Kidney epithelial cell (primary cell): ENCODE results near the gene C4orf36. TPM values are rescaled to one million over a fixed set of nuclear protein-coding genes. Genes with fewer than 3 reads are reported as not detected.

Experiments
- DNase-seq: peaks from one replicate; pipeline ENCODE4 v3.0.0-alpha.2; 2010; ENCODE audit warnings: low read depth
- H3K27me3 ChIP-seq: 2 replicates; pipeline ENCODE4 v1.6.0; 2011; ENCODE audit warnings: low read length; ENCODE audit not compliant: control insufficient read depth, insufficient read depth
- H3K36me3 ChIP-seq: 2 replicates; pipeline ENCODE4 v1.5.1; 2011; ENCODE audit warnings: low read length; ENCODE audit not compliant: control insufficient read depth, insufficient read depth
- H3K4me3 ChIP-seq: 2 replicates; pipeline ENCODE4 v1.5.1; 2011; ENCODE audit warnings: low read depth, mild to moderate bottlenecking, control low read depth, low read length
- total RNA-seq: library from RNA; depleted of rRNA; stranded (reverse); fragments of >200 nt; gene quantifications from 2 replicates; pipeline ENCODE4 v1.2.3, GENCODE V29; 2015
- TF ChIP-seq, protein P1 (sequence below): IDR thresholded peaks from 2 replicates; pipeline ENCODE4 v1.5.1; 2011; ENCODE audit warnings: mild to moderate bottlenecking, moderate library complexity, low read length, control low read depth, inconsistent platforms; ENCODE audit not compliant: insufficient read depth, poor library complexity, severe bottlenecking

The C4orf36 gene
- total RNA-seq, 1 donor from 2014 or later = 0.71 TPM

DNA sequence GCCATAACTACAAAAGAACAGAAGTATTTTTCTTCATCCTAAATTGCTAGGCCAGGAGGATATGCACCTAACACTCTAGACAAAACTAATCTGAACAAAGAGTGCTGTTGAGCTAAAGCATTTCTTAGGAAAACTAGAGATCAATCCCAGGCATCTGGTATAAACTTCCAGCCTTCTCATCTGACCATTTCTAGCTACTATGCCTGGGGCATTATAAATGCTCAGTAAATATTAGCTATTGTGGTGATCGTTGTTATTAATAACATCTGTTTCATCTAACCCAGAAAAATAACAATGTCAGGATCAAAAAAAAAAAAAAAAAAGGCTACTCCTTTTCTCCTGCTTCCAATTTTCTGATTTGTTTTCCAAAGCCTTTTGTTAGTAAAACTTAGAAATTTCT, 35.3 kb downstream of the C4orf36 start:
- H3K4me3 ChIP-seq = no peak overlapping the region
- no peaks in the 10 kb centered on the region for H3K27me3 ChIP-seq
- DNase-seq = no peak
- TF ChIP-seq, protein P1, sequence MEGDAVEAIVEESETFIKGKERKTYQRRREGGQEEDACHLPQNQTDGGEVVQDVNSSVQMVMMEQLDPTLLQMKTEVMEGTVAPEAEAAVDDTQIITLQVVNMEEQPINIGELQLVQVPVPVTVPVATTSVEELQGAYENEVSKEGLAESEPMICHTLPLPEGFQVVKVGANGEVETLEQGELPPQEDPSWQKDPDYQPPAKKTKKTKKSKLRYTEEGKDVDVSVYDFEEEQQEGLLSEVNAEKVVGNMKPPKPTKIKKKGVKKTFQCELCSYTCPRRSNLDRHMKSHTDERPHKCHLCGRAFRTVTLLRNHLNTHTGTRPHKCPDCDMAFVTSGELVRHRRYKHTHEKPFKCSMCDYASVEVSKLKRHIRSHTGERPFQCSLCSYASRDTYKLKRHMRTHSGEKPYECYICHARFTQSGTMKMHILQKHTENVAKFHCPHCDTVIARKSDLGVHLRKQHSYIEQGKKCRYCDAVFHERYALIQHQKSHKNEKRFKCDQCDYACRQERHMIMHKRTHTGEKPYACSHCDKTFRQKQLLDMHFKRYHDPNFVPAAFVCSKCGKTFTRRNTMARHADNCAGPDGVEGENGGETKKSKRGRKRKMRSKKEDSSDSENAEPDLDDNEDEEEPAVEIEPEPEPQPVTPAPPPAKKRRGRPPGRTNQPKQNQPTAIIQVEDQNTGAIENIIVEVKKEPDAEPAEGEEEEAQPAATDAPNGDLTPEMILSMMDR = no peak
- H3K36me3 ChIP-seq = no peaks in the 10 kb centered on the region

DNA sequence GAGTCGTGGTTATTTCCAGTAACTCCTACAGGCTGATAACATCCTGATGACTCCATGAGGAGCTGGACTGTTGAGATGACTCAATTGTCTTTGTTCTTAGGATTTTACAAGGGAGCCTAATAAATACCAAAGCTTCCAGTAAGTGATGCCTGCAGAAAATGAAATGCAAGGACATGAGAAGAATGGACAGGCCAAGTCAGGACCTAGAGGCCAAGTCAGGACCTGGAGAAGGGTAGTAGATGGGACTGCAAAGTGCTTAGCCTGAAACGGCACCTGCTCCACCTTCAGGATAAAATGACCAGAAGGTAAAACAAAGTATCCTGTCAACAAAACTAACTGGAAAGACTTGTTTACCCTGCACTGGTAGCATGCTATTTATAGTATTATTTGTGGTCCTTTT, 36.6 kb downstream of the C4orf36 start:
- TF ChIP-seq, protein P1 = no peak
- DNase-seq = peak; percentile 23
- Histone ChIP-seq H3K4me3 (no peak overlapping the region), H3K27me3 (no peaks in the 10 kb centered on the region), H3K36me3 (no peaks in the 10 kb centered on the region)

DNA sequence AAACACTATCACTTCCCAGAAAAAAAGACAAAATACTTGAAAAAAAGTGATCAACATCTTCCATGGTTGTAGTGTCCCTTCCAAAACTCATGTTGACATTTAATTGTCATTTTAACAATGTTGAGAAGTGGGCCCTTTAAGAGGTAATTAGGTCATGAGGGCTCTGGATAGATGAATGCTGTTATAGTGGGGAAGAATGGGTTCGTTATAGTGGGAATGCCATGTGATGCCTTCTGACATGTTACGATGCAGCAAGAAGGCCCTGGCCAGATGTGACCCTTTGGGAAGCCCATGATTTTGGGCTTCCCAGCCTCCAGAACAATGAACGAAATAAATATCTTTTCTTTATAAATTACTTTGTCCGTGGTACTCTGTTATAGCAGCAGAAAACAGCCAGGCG, 39.0 kb downstream of the C4orf36 start:
- Histone ChIP-seq H3K4me3 (no peak overlapping the region), H3K36me3 (no peaks in the 10 kb centered on the region), H3K27me3 (no peaks in the 10 kb centered on the region)
- DNase-seq = no peak
- TF ChIP-seq, protein P1 = no peak

DNA sequence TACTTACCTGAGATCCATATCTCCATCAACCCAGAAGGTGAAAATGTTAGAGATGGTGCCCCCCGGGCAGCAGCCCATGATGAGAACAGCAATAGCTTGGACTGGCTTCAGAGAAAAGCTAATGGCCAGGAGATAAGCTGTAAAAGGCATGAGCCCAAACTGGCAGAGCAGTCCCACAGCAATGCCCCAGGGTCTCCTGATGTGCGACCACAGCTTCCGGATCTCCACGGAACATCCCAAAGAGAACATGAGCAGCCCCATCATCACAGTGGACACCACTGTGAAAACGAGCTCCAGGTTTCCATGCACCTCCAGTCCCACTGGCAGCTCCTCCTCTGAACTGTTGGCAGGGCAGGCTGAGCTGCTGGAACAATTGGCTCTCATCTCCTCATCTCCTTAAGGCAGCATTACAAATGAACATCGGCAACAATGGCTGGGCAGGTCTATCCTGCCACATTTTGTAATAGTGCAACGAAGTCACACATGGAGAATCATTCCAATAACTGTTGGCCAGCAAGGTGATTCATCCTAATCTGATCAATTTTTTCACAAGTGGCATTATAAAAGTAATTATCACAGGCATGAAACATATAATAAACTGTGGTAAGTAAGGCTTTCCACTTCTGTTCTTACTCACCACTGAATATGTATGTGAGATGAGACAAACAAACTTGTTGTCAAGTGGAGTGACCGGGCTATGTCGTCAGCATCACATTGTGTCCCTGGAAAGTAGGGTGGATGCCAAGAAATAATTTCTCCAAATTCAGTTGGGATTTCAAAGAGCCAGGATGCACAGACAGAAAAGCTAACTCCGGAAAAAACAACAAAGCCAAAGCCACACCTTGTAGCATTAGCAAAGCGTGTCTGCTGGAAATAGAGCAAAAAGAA, 43.2 kb downstream of the C4orf36 start, which contains the start of gene SLC10A6:
Gene SLC10A6 (minus strand): TSS at position 653 of the 888 bp plus-strand sequence. CDS start 269 bp downstream, at position 384.
- H3K27me3 ChIP-seq = no peaks in the 10 kb centered on the region
- DNase-seq = no peak

DNA sequence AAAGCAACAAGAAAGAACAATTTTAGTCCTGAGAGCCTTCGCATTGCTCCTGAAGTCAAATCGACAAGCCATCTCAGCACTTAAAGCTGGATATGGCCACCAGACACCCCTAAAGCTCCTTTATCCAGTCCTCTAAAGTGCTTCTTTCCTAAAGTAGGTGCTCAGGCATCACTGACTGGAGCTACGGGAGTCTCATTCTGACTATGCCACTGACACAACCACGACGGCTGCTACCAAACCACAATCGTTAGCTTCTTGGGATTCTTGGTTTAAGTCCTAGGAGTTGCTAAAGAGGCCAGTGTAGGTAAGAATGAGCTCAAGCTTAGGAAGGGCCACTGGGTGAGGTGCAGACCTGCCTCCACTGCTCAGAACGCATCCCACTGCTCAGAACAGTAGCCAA, 44.1 kb downstream of the C4orf36 start:
- no peak for DNase-seq

More for the DNA sequence above, 43.2 kb downstream of the C4orf36 start, which contains the start of gene SLC10A6:
- Histone ChIP-seq H3K4me3 (no peak within 1 kb of the TSS), H3K36me3 (no peaks in the 10 kb centered on the region)
- TF ChIP-seq, protein P1 = no peak

More for the DNA sequence above, 44.1 kb downstream of the C4orf36 start:
- Histone ChIP-seq H3K4me3 (no peak overlapping the region), H3K27me3 (no peaks in the 10 kb centered on the region), H3K36me3 (no peaks in the 10 kb centered on the region)
- TF ChIP-seq, protein P1 = no peak
